BJ (cell line): ENCODE measurements around the gene IL1RL1. TPM values are rescaled to one million over a fixed set of nuclear protein-coding genes. Genes with fewer than 3 reads are reported as not detected.

Experiments used
- CTCF ChIA-PET: fragments of 350-600 bp; formaldehyde crosslinking; extraction: SDS; loops from one replicate; lab custom pipeline; 2021; ENCODE audit warnings: antibody characterized with exemption, inconsistent platforms; lab: Yijun Ruan, JAX
- POLR2A ChIA-PET: fragments of 300-600 bp; sonication (Branson Sonifier 250); formaldehyde crosslinking; extraction: SDS; loops from one replicate; lab custom pipeline; 2021; ENCODE audit warnings: antibody characterized with exemption; lab: Charles Lee
- DNase-seq: peaks from one replicate; pipeline ENCODE4 v3.0.0-alpha.2; 2011; ENCODE audit warnings: low read depth
- H3K27me3 ChIP-seq: 2 replicates; pipeline ENCODE4 v1.6.0; 2011; ENCODE audit warnings: low read length; ENCODE audit not compliant: control insufficient read depth, insufficient read depth
- H3K36me3 ChIP-seq: 2 replicates; pipeline ENCODE4 v1.5.1; 2011; ENCODE audit warnings: low read length; ENCODE audit not compliant: control insufficient read depth, insufficient read depth
- H3K4me3 ChIP-seq: 2 replicates; pipeline ENCODE4 v1.5.1; 2011; ENCODE audit warnings: low read depth, mild to moderate bottlenecking, control low read depth, low read length
- polyA plus RNA-seq: library from polyadenylated mRNA; depleted of rRNA; stranded (reverse); fragments of >200 nt; gene quantifications from 2 replicates; pipeline ENCODE4 v1.2.3, GENCODE V29; 2011
- TF ChIP-seq, protein P1 (sequence below): IDR thresholded peaks from 2 replicates; pipeline ENCODE4 v1.5.1; 2011; ENCODE audit warnings: low read depth, mild to moderate bottlenecking, control low read depth, inconsistent platforms, low read length, moderate library complexity; ENCODE audit not compliant: insufficient read depth

Gene IL1RL1
- polyA plus RNA-seq, 1 experiment: not detected

DNA sequence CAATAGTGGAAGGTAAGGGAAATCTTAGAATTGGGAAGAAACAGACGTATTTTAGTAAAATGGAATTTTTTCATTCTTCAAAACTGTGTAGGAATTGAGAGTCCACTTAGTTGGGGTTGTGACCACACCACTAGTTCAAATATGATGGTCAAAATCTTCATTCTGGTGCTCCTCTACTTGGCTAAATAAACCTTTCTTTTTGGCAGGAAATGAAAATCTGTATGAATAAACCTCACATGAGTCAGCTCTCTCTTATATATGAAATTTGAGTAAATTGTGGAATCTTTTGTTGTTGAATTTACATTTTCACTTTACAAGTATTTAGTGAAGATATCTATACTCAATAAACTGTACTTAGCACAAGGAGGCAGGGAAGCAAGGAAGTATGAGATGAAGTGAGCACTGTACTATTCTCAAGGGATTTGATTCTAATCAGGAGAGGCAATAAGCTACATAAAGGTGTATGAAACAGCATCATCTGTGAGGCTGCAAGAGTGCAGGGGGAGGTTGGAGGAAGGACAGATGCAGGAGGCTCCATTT lies 64.8 kb downstream of the IL1RL1 start:
- H3K36me3 ChIP-seq: no peaks in the 10 kb centered on the region
- no peak for DNase-seq
- CTCF ChIA-PET: no interaction called here
- TF ChIP-seq, protein P1, sequence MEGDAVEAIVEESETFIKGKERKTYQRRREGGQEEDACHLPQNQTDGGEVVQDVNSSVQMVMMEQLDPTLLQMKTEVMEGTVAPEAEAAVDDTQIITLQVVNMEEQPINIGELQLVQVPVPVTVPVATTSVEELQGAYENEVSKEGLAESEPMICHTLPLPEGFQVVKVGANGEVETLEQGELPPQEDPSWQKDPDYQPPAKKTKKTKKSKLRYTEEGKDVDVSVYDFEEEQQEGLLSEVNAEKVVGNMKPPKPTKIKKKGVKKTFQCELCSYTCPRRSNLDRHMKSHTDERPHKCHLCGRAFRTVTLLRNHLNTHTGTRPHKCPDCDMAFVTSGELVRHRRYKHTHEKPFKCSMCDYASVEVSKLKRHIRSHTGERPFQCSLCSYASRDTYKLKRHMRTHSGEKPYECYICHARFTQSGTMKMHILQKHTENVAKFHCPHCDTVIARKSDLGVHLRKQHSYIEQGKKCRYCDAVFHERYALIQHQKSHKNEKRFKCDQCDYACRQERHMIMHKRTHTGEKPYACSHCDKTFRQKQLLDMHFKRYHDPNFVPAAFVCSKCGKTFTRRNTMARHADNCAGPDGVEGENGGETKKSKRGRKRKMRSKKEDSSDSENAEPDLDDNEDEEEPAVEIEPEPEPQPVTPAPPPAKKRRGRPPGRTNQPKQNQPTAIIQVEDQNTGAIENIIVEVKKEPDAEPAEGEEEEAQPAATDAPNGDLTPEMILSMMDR: no peak
- H3K4me3 ChIP-seq: no peak overlapping the region
- no peaks in the 10 kb centered on the region for H3K27me3 ChIP-seq
- POLR2A ChIA-PET: no interaction called here

DNA sequence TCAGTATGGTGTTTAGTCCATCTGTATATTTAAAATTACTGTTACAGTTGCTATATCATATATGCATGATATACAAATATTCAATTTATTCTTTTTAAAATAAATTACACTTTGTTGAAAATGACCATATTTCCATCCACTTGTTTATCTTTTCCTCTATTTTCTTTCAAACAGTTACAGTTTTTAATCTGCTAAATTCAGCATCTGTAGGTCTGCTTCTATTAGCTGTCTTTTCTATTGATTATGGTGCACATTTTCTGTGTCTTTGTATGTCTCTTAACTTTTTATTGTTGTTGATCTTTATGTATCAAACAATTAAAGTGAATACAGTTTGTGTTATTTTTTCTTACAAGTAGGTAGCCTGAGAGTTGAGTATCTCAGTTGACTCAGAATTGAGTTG lies 72.4 kb downstream of the IL1RL1 start:
- TF ChIP-seq, protein P1: no peak
- Histone ChIP-seq H3K4me3 (no peak overlapping the region), H3K36me3 (no peaks in the 10 kb centered on the region), H3K27me3 (no peaks in the 10 kb centered on the region; the same call in 1 of the 2 replicates)
- CTCF ChIA-PET: interaction anchor here (1.2 to 1.5 kb wide), 2 partner anchors 12 to 143 kb away, joined by 3 read pairs; no protein-coding TSS in a partner anchor
- DNase-seq: no peak
- POLR2A ChIA-PET: no interaction called here

DNA sequence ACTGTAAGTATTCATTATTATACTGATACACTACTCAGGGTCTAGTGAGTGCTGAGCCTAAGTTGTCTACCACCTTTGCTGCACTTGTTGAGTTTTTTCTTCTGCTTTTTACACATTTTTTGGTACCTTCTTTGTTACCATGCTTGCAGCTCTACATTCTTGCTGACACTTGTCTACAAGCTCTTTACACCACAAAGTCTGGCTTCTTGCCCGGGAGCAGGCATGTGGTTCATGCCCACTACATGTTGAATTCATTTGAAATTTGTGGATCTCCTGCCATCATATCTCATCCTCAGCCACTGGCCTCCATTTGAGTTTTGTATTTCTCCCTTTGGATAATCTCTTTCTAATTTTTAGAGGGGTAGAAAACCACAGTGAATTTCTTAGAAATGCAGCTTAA lies 74.2 kb downstream of the IL1RL1 start:
- H3K36me3 ChIP-seq: no peaks in the 10 kb centered on the region
- ChIA-PET CTCF (no interaction called here), POLR2A (no interaction called here)
- no peak for DNase-seq
- TF ChIP-seq, protein P1: no peak
- H3K4me3 ChIP-seq: no peak overlapping the region
- no peaks in the 10 kb centered on the region; the same call in 1 of the 2 replicates for H3K27me3 ChIP-seq

DNA sequence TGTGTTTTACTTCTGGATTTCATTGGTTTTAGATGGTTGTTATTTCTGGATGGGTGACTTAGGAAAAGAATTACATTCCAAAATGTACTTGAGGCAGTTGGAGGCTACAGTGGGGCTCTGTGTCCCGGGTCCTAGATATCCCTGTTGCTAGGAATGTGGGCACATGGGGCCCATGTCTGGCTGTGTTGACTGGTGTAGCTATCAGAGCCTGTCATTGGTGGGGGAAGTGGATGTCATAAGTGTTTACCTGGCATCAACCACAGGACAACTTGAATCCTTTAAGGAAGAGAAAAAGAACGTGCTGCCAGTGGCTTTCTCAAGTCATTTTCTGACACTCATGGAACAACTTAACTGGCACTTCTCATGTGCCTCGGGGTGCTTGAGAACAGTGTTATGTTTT lies 74.6 kb downstream of the IL1RL1 start:
- ChIA-PET CTCF (no interaction called here), POLR2A (no interaction called here)
- DNase-seq: no peak
- H3K4me3 ChIP-seq: no peak overlapping the region
- H3K36me3 ChIP-seq: no peaks in the 10 kb centered on the region
- no peaks in the 10 kb centered on the region; the same call in 1 of the 2 replicates for H3K27me3 ChIP-seq
- TF ChIP-seq, protein P1: no peak

DNA sequence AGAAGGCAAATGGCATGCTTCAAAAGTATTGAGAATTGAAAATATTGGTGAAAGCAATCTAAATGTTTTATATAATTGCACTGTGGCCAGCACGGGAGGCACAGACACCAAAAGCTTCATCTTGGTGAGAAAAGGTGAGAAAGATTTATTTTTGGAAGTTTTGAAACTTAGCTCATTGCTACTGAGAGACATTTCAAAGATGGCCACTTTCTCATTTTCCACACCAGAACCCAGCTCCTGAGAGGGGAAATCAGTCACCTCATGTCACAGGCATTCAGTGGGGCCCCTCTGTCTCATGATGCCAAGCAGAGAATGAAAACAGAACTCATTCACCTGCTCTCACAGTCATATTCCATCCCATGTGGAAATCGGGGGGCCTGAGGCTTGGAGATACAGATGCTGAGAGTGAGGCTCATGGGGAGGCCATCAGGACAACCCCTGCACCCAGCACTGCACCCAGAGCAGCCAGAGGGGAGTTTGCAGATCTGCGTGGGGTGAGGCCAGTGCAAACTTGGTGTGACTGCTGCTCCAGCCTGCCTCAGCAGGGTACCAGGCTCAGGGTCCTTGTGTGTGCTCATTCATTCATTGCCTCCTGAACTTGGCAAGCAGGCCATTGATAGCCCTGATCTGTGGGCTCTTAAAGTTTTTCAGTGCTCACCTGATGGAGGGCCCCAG lies 75.6 kb downstream of the IL1RL1 start:
- no peaks in the 10 kb centered on the region for H3K36me3 ChIP-seq
- POLR2A ChIA-PET: no interaction called here
- DNase-seq: no peak
- no peak overlapping the region for H3K4me3 ChIP-seq
- CTCF ChIA-PET: no interaction called here
- TF ChIP-seq, protein P1: no peak
- no peaks in the 10 kb centered on the region; the same call in 1 of the 2 replicates for H3K27me3 ChIP-seq
